ENCODE results near the gene CADM4.

DNA sequence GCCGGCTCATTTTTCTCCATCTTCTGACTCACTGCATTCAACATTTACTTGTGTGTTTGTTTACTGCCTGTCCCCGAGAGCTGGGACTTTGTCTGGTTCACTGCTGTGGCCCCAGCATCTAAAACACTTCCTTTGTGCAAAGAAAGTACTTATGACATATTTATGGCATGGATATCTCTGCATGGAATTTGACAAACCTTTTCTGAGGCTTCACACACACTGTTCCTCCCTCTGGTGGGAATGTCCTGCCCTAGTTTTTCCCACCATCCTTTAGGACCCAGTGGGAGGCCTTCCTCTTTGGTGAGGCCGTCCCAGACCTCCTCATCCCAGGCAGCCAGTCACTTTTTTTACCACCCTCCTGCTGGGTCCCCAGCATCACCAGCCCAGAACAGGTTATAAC is 29.2 kb downstream of the CADM4 start:
- TF ChIP-seq, protein P1, sequence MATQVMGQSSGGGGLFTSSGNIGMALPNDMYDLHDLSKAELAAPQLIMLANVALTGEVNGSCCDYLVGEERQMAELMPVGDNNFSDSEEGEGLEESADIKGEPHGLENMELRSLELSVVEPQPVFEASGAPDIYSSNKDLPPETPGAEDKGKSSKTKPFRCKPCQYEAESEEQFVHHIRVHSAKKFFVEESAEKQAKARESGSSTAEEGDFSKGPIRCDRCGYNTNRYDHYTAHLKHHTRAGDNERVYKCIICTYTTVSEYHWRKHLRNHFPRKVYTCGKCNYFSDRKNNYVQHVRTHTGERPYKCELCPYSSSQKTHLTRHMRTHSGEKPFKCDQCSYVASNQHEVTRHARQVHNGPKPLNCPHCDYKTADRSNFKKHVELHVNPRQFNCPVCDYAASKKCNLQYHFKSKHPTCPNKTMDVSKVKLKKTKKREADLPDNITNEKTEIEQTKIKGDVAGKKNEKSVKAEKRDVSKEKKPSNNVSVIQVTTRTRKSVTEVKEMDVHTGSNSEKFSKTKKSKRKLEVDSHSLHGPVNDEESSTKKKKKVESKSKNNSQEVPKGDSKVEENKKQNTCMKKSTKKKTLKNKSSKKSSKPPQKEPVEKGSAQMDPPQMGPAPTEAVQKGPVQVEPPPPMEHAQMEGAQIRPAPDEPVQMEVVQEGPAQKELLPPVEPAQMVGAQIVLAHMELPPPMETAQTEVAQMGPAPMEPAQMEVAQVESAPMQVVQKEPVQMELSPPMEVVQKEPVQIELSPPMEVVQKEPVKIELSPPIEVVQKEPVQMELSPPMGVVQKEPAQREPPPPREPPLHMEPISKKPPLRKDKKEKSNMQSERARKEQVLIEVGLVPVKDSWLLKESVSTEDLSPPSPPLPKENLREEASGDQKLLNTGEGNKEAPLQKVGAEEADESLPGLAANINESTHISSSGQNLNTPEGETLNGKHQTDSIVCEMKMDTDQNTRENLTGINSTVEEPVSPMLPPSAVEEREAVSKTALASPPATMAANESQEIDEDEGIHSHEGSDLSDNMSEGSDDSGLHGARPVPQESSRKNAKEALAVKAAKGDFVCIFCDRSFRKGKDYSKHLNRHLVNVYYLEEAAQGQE (IDR thresholded peaks at IDR 0.05; ENCODE audit: low read depth) = no peak
- TF ChIP-seq EGR1 (IDR thresholded peaks at IDR 0.05) (no peak), TAF1 (IDR thresholded peaks at IDR 0.05; ENCODE audit: low read depth) (no peak)
